Sigmoid colon (tissue), 7 donors: Measurements from ENCODE around the gene CLDN22. TPM values are rescaled to one million over a fixed set of nuclear protein-coding genes. Genes with fewer than 3 reads are reported as not detected.

Experiments used
- DNase-seq: peaks from one replicate; pipeline ENCODE4 v3.0.0-alpha.2; 2019
- H3K27ac ChIP-seq, 4 donors: fragments of 200-600 bp; sonication (generic); one replicate each; pipeline ENCODE4 v1.5.1; 2016 to 2019; ENCODE audit warnings: mild to moderate bottlenecking in 1 of 4
- H3K27me3 ChIP-seq, 3 donors: fragments of 200-600 bp; sonication (generic); one replicate each; pipeline ENCODE4 v1.5.1; 2019; ENCODE audit warnings: mild to moderate bottlenecking in 1 of 3
- H3K36me3 ChIP-seq, 4 donors: fragments of 200-600 bp; sonication (generic); one replicate each; pipeline ENCODE4 v1.5.1; 2016 to 2019
- H3K4me1 ChIP-seq, 4 donors: fragments of 200-600 bp; sonication (generic); one replicate each; pipeline ENCODE4 v1.5.1; 2017 to 2019
- H3K4me3 ChIP-seq, 4 donors: fragments of 200-600 bp; sonication (generic); one replicate each; pipeline ENCODE4 v1.5.1; 2017 to 2019; ENCODE audit warnings: mild to moderate bottlenecking in 2 of 4, moderate library complexity in 1 of 4
- H3K9me3 ChIP-seq, 4 donors: fragments of 200-600 bp in 3 of 4; sonication (generic) in 3 of 4; one replicate each; pipeline versions ENCODE4 v1.5.1 to v1.6.1; 2013 to 2019
- CTCF ChIP-seq, 4 experiments: fragments of 450-650 bp in 3 of 4; fragments of 200-600 bp in 1 of 4; IDR thresholded peaks; one replicate each; pipeline ENCODE4 v1.5.1; 2016 to 2019; ENCODE audit warnings: antibody characterized with exemption in 4 of 4, mild to moderate bottlenecking in 3 of 4, moderate library complexity in 2 of 4
- EP300 ChIP-seq, 4 donors: sonication (generic); formaldehyde crosslinking; IDR thresholded peaks; one replicate each; pipeline ENCODE4 v1.6.1; 2017; ENCODE audit warnings: antibody characterized with exemption in 4 of 4
- POLR2A ChIP-seq, 2 donors: fragments of 450-650 bp; IDR thresholded peaks; one replicate each; pipeline ENCODE4 v1.6.1; 2016; ENCODE audit warnings: antibody characterized with exemption in 2 of 2, mild to moderate bottlenecking in 2 of 2, moderate library complexity in 2 of 2
- POLR2AphosphoS5 ChIP-seq, 4 donors: sonication (generic); formaldehyde crosslinking; IDR thresholded peaks; one replicate each; pipeline ENCODE4 v1.6.1; 2017; ENCODE audit warnings: antibody characterized with exemption in 4 of 4
- WGBS, 2 donors: extraction: QIAGEN DNeasy Blood & Tissue Kit; methylation state at CpG; one replicate each; pipeline ENCODE4 v1.1.7; 2013; 5-methylcytosine and 5-hydroxymethylcytosine counted together
- intact Hi-C: fragments of 100-400 bp; cut with DNase I; formaldehyde crosslinking; loops from one replicate; pipeline ENCODE4 v1.15.1; 2023
- polyA plus RNA-seq, 3 donors: library from polyadenylated mRNA; stranded (reverse); fragments of 200-250 nt; gene quantifications; one replicate each; pipeline ENCODE4 v1.2.3, GENCODE V29; 2013
- total RNA-seq, 4 donors: library from RNA; depleted of rRNA; stranded (reverse); fragments of >200 nt; gene quantifications; one replicate each; pipeline ENCODE4 v1.1.0, GENCODE V29; 2016
- donor health status: healthy with polysubstance abuse.
- donor health status: Bipolar disorder and iron deficiency.
- donor health status: healthy.

CLDN22 gene
- total and polyA plus RNA-seq, 7 donors, result not detected

GRCh38 chr4:183345261-183345660, 25.2 kb upstream of the CLDN22 start:
- intact Hi-C loops, result no loop called here

GRCh38 chr4:183344523-183345255, 24.6 kb upstream of the CLDN22 start:
- TF ChIP-seq POLR2AphosphoS5 (IDR thresholded peaks at IDR 0.05), result no peak
- no peak for TF ChIP-seq POLR2A (IDR thresholded peaks at IDR 0.05)
- TF ChIP-seq EP300 (IDR thresholded peaks at IDR 0.05), result no peak
- no peak for TF ChIP-seq CTCF (IDR thresholded peaks at IDR 0.05)
- intact Hi-C loops, result no loop called here
- Histone ChIP-seq H3K4me1 (peaks cover 0 to 8% (median 3%) of the 10 kb centered on the region in 4 donors), H3K36me3 (no peaks in the 10 kb centered on the region), H3K9me3 (no peaks in the 10 kb centered on the region), H3K27ac (no peak overlapping the region), H3K27me3 (peaks cover 0 to 27% (median 3%) of the 10 kb centered on the region in 3 donors), H3K4me3 (no peak overlapping the region)
- WGBS, 2 donors, result 88 to 89% methylated on average over 15 of the region's 15 CpGs
- no peak for DNase-seq

More at GRCh38 chr4:183345261-183345660, 25.2 kb upstream of the CLDN22 start:
- Histone ChIP-seq H3K36me3 (no peaks in the 10 kb centered on the region), H3K9me3 (no peaks in the 10 kb centered on the region), H3K4me3 (no peak overlapping the region), H3K27ac (no peak overlapping the region), H3K4me1 (peaks cover 0 to 8% (median 3%) of the 10 kb centered on the region in 4 donors), H3K27me3 (peaks cover 0 to 27% (median 3%) of the 10 kb centered on the region in 3 donors)
- WGBS, 2 donors, result 86 to 91% methylated on average over 4 of the region's 4 CpGs
- no peak for DNase-seq
- no peak for TF ChIP-seq POLR2A (IDR thresholded peaks at IDR 0.05)
- TF ChIP-seq CTCF (IDR thresholded peaks at IDR 0.05), result no peak
- TF ChIP-seq EP300 (IDR thresholded peaks at IDR 0.05), result no peak
- no peak for TF ChIP-seq POLR2AphosphoS5 (IDR thresholded peaks at IDR 0.05)

- H3K4me1 ChIP-seq, result peaks cover 0 to 8% (median 3%) of the 10 kb centered on the region in 4 donors
- H3K27ac ChIP-seq, result no peak overlapping the region
- H3K27me3 ChIP-seq, result peaks cover 0 to 27% (median 3%) of the 10 kb centered on the region in 3 donors
- no peak for DNase-seq
- 89 to 92% methylated on average over 7 of the region's 7 CpGs for WGBS, 2 donors
- H3K9me3 ChIP-seq, result no peaks in the 10 kb centered on the region
- TF ChIP-seq POLR2AphosphoS5 (IDR thresholded peaks at IDR 0.05) (no peak), POLR2A (IDR thresholded peaks at IDR 0.05) (no peak), CTCF (IDR thresholded peaks at IDR 0.05) (no peak), EP300 (IDR thresholded peaks at IDR 0.05) (no peak)
- H3K4me3 ChIP-seq, result no peak overlapping the region
- no peaks in the 10 kb centered on the region for H3K36me3 ChIP-seq
- intact Hi-C loops, result no loop called here
These were observed 23.7 kb upstream of the CLDN22 start for GRCh38 chr4:183343730-183344129.

DNA sequence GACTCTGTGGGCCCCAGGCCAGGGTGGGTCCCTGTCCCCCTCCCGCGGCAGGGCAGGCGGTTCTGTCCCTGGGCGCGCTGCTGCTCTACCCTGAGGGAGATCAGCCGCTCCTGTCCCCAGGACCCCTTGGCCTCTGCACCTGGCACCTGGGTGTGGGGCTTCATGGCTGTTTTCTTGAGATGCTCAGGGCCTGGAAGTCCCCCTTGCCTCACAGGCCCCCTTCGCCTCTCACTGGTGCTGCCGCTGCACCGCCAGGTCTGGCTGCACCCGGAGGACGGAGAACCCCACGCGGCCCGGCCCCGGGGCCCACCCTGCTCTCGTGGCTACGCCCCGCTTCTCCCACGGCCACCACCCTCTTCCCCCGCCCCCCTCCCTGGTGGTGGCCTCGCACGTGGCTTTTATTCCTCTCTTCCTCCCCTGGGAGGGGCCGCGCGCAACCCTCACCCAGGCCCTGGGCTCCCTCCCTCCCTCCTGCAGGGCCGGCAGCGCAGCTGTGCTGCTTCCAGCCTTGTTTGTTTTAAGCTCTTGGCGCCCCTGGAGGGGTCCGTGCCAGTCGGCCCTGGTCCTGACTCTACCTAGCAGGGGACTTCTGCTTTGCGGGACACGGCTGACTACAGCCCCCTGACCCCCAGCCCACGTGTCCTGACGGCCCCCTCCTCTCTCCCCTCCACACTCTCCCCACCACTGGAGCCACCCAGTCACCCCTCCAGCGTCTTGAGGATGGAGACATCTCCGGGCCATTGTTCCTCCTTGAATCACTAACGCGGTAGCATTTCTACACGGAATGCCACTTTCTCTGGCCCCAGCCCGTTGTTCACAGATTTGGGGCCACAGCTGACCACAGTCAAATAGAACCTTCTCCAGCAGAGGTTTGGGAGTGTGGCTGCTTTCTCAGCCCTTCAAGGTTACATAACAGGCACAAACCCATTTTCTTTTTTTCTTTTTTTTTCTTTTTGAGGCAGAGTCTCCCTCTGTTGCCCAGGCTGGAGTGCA, 22.8 kb upstream of the CLDN22 start:
- intact Hi-C loops, result no loop called here
- no peak overlapping the region for H3K27ac ChIP-seq
- H3K4me3 ChIP-seq, result peak overlapping the region in 1 of 4 donors; percentile 15
- 15 to 22% methylated on average over 40 of the region's 40 CpGs for WGBS, 2 donors
- H3K27me3 ChIP-seq, result peaks cover 0 to 27% (median 3%) of the 10 kb centered on the region in 3 donors
- DNase-seq, result no peak
- no peaks in the 10 kb centered on the region for H3K36me3 ChIP-seq
- H3K4me1 ChIP-seq, result peaks cover 0 to 8% (median 3%) of the 10 kb centered on the region in 4 donors
- H3K9me3 ChIP-seq, result no peaks in the 10 kb centered on the region
- TF ChIP-seq POLR2A (IDR thresholded peaks at IDR 0.05) (no peak), CTCF (IDR thresholded peaks at IDR 0.05) (no peak), EP300 (IDR thresholded peaks at IDR 0.05) (no peak), POLR2AphosphoS5 (IDR thresholded peaks at IDR 0.05) (no peak)
